Hematopoietic multipotent progenitor cell treated with erythropoietin and hydrocortisone succinate and interleukin-3 and kit ligand, for 15 days (in vitro differentiated cells): ENCODE data around the gene WLS.
A peak's percentile ranks its signal among the peaks of the same experiment; 100 is the strongest.

Experiments
- DNase-seq: peaks from one replicate; pipeline ENCODE4 v3.0.0-alpha.2; 2015; ENCODE audit warnings: low spot score

The WLS gene

GRCh38 chr1:68132426-68133130 lies 99.7 kb downstream of the WLS start:
- DNase-seq, result no peak

- DNase-seq, result no peak
Measured at GRCh38 chr1:68131261-68131660, 101.1 kb downstream of the WLS start.

- no peak for DNase-seq
Measured at GRCh38 chr1:68129536-68130250, 102.6 kb downstream of the WLS start.

- DNase-seq, result no peak
Measured at GRCh38 chr1:68128820-68129219, 103.5 kb downstream of the WLS start.

- DNase-seq, result no peak
Measured at GRCh38 chr1:68128157-68128556, 104.2 kb downstream of the WLS start.

- DNase-seq, result no peak
Measured at GRCh38 chr1:68121536-68121935, 110.8 kb downstream of the WLS start.

- peak; percentile 60 for DNase-seq
Measured at GRCh38 chr1:68120136-68120791, 112.1 kb downstream of the WLS start.

- DNase-seq, result no peak
Measured at GRCh38 chr1:68119445-68119844, 112.9 kb downstream of the WLS start.

GRCh38 chr1:68117416-68117815 lies 114.9 kb downstream of the WLS start:
- DNase-seq, result no peak

GRCh38 chr1:68116643-68117235 lies 115.6 kb downstream of the WLS start:
- DNase-seq, result peak; percentile 51

- no peak for DNase-seq
Measured at GRCh38 chr1:68115308-68115707, 117.0 kb downstream of the WLS start.

- DNase-seq, result no peak
Measured at GRCh38 chr1:68113966-68114365, 118.4 kb downstream of the WLS start.

- no peak for DNase-seq
Measured at GRCh38 chr1:68112835-68113243, 119.5 kb downstream of the WLS start.

- no peak for DNase-seq
Measured at GRCh38 chr1:68111519-68112436, 120.5 kb downstream of the WLS start.

- no peak for DNase-seq
Measured at GRCh38 chr1:68107771-68108170, 124.6 kb downstream of the WLS start.

GRCh38 chr1:68103884-68104554 lies 128.3 kb downstream of the WLS start:
- no peak for DNase-seq

- no peak for DNase-seq
Measured at GRCh38 chr1:68103011-68103545, 129.2 kb downstream of the WLS start.

- no peak for DNase-seq
Measured at GRCh38 chr1:68101829-68102228, 130.5 kb downstream of the WLS start.

- DNase-seq, result no peak
Measured at GRCh38 chr1:68100571-68100970, 131.8 kb downstream of the WLS start.

- no peak for DNase-seq
Measured at GRCh38 chr1:68093737-68094136, 138.6 kb downstream of the WLS start.

- no peak for DNase-seq
Measured at GRCh38 chr1:68087184-68087583, 145.1 kb downstream of the WLS start.
